ENCODE measurements around the gene MRPL40. TPM values are rescaled to one million over a fixed set of nuclear protein-coding genes. Genes with fewer than 3 reads are reported as not detected.

MRPL40 gene
- total and polyA plus RNA-seq, 2 experiments from 2014 or later, result 15.5 to 53.5 TPM

GRCh38 chr22:19483481-19484244, 51.3 kb downstream of the MRPL40 start:
- Histone ChIP-seq H3K9me2 (ENCODE audit: insufficient read depth) (no peaks in the 10 kb centered on the region), H3K36me3 (ENCODE audit: insufficient read depth) (peaks cover 35% of the 10 kb centered on the region), H3K27ac (ENCODE audit: low read depth) (no peak overlapping the region), H3F3A (replicated peaks; ENCODE audit: low read depth) (no peaks in the 10 kb centered on the region), H3K27me3 (ENCODE audit: insufficient read depth) (no peaks in the 10 kb centered on the region), H4K20me1 (replicated peaks; ENCODE audit: insufficient read depth) (peaks cover 19% of the 10 kb centered on the region), H3K4me2 (no peak overlapping the region), H3K4me1 (ENCODE audit: insufficient read depth) (peaks cover 7% of the 10 kb centered on the region), H3K4me3 (no peak overlapping the region), H3K79me2 (replicated peaks; ENCODE audit: insufficient read depth) (peaks cover 14% of the 10 kb centered on the region), H2AFZ (no peak overlapping the region)
- Mint-ChIP-seq H3K4me1 (peaks cover 7% of the 10 kb centered on the region; the same call in 2 of the 3 replicates), H3K36me3 (ENCODE audit: low read depth) (peaks cover 45% of the 10 kb centered on the region), H3K27me3 (ENCODE audit: insufficient read depth, low read depth, poor library complexity) (peaks cover 3% of the 10 kb centered on the region), H3K4me3 (no peak overlapping the region), H3K27ac (no peak overlapping the region), H3K9me3 (no peaks in the 10 kb centered on the region)
- ATAC-seq (no peak), DNase-seq (ENCODE audit: low spot score) (no peak)
- TF ChIP-seq CTCF (conservative IDR thresholded peaks at IDR 0.05; ENCODE audit: low read depth in 2 of 2), result no peak
- TF ChIP-seq JUNB (IDR thresholded peaks at IDR 0.05; ENCODE audit: unreplicated experiment), result no peak
- TF ChIP-seq NANOG (IDR thresholded peaks at IDR 0.05; ENCODE audit: borderline replicate concordance), result no peak
- TF ChIP-seq ZNF114 (CRISPR knock-in tag; IDR thresholded peaks at IDR 0.05), result no peak
- no peak for TF ChIP-seq CREB1 (CRISPR knock-in tag; IDR thresholded peaks at IDR 0.05; ENCODE audit: low read depth)
- TF ChIP-seq POLR2AphosphoS5 (IDR thresholded peaks at IDR 0.05; ENCODE audit: low read depth), result no peak
- TF ChIP-seq STAT1 (IDR thresholded peaks at IDR 0.05; ENCODE audit: unreplicated experiment), result no peak
- no peak for TF ChIP-seq EZH2phosphoT487 (IDR thresholded peaks at IDR 0.05; ENCODE audit: unreplicated experiment)
- no peak for TF ChIP-seq ZNF462 (CRISPR knock-in tag; IDR thresholded peaks at IDR 0.05)
- TF ChIP-seq REST (IDR thresholded peaks at IDR 0.05; ENCODE audit: unreplicated experiment), result no peak
- TF ChIP-seq EZH2 (IDR thresholded peaks at IDR 0.05; ENCODE audit: low read depth, unreplicated experiment), result no peak

Data from GM23338 (cell line).